MG63 (cell line): Measurements from ENCODE around the gene KRTAP10-3. TPM values are rescaled to one million over a fixed set of nuclear protein-coding genes. Genes with fewer than 3 reads are reported as not detected.

ENCODE experiments used
- DNase-seq: peaks from one replicate; pipeline ENCODE4 v3.0.0-alpha.2; 2020
- H3K27me3 ChIP-seq: fragments of 250-450 bp; sonication (Bioruptor Pico); 2 replicates; pipeline ENCODE4 v1.5.1; 2020; ENCODE audit warnings: mild to moderate bottlenecking, moderate library complexity
- H3K36me3 ChIP-seq: fragments of 250-450 bp; sonication (Bioruptor Pico); 2 replicates; pipeline ENCODE4 v1.5.1; 2020; ENCODE audit warnings: mild to moderate bottlenecking, moderate library complexity
- H3K4me3 ChIP-seq: fragments of 250-450 bp; sonication (Bioruptor Pico); 2 replicates; pipeline ENCODE4 v1.5.1; 2020; ENCODE audit warnings: mild to moderate bottlenecking, moderate library complexity
- H3K9me3 ChIP-seq: fragments of 250-450 bp; sonication (Bioruptor Pico); 2 replicates; pipeline ENCODE4 v1.5.1; 2020; ENCODE audit warnings: mild to moderate bottlenecking, moderate library complexity
- total RNA-seq: library from RNA; depleted of rRNA; stranded (reverse); fragments of >200 nt; shearing (Covaris generic); gene quantifications from 2 replicates; pipeline ENCODE4 v1.2.3, GENCODE V29; 2014; ENCODE audit warnings: low replicate concordance

KRTAP10-3 gene
- total RNA-seq, 1 experiment from 2014 or later = not detected

GRCh38 chr21:44544566-44544965 lies 14.0 kb downstream of the KRTAP10-3 start:
- Histone ChIP-seq H3K9me3 (peaks cover 33% of the 10 kb centered on the region), H3K36me3 (no peaks in the 10 kb centered on the region), H3K4me3 (no peak overlapping the region), H3K27me3 (0 out of 2 replicates have a peak, but pooled peaks cover 5% of the 10 kb centered on the region)
- no peak for DNase-seq

GRCh38 chr21:44542716-44543115 lies 15.9 kb downstream of the KRTAP10-3 start:
- H3K4me3 ChIP-seq = no peak overlapping the region
- peaks cover 31% of the 10 kb centered on the region for H3K9me3 ChIP-seq
- H3K27me3 ChIP-seq = no peaks in the 10 kb centered on the region
- no peaks in the 10 kb centered on the region for H3K36me3 ChIP-seq
- no peak for DNase-seq

GRCh38 chr21:44540741-44541288 lies 17.8 kb downstream of the KRTAP10-3 start:
- H3K36me3 ChIP-seq = no peaks in the 10 kb centered on the region
- no peak for DNase-seq
- no peak overlapping the region for H3K4me3 ChIP-seq
- H3K27me3 ChIP-seq = peaks cover 3% of the 10 kb centered on the region; the same call in 1 of the 2 replicates
- peaks cover 14% of the 10 kb centered on the region for H3K9me3 ChIP-seq

- Histone ChIP-seq H3K27me3 (peaks cover 3% of the 10 kb centered on the region; the same call in 1 of the 2 replicates), H3K36me3 (no peaks in the 10 kb centered on the region), H3K4me3 (no peak within 1 kb of the TSS), H3K9me3 (peaks cover 14% of the 10 kb centered on the region)
- no peak for DNase-seq
These were observed 18.5 kb downstream of the KRTAP10-3 start, which contains the start of gene KRTAP10-1 for GRCh38 chr21:44539991-44540666. KRTAP10-1 (minus strand) TSS chr21:44540195; CDS start chr21:44540150, 45 bp downstream.

GRCh38 chr21:44539046-44539445 lies 19.5 kb downstream of the KRTAP10-3 start:
- no peak for DNase-seq
- Histone ChIP-seq H3K4me3 (no peak overlapping the region), H3K9me3 (peaks cover 14% of the 10 kb centered on the region), H3K27me3 (peaks cover 3% of the 10 kb centered on the region; the same call in 1 of the 2 replicates), H3K36me3 (no peaks in the 10 kb centered on the region)

- Histone ChIP-seq H3K4me3 (no peak overlapping the region), H3K9me3 (peaks cover 12% of the 10 kb centered on the region), H3K27me3 (peaks cover 3% of the 10 kb centered on the region; the same call in 1 of the 2 replicates), H3K36me3 (no peaks in the 10 kb centered on the region)
- no peak for DNase-seq
These were observed 20.4 kb downstream of the KRTAP10-3 start for GRCh38 chr21:44537930-44538911.

- no peak for DNase-seq
- Histone ChIP-seq H3K36me3 (no peaks in the 10 kb centered on the region), H3K9me3 (no peaks in the 10 kb centered on the region), H3K4me3 (no peak overlapping the region), H3K27me3 (peaks cover 3% of the 10 kb centered on the region; the same call in 1 of the 2 replicates)
These were observed 22.6 kb downstream of the KRTAP10-3 start for GRCh38 chr21:44535963-44536362.

- no peak for DNase-seq
- no peaks in the 10 kb centered on the region for H3K9me3 ChIP-seq
- peaks cover 3% of the 10 kb centered on the region; the same call in 1 of the 2 replicates for H3K27me3 ChIP-seq
- H3K4me3 ChIP-seq = no peak overlapping the region
- no peaks in the 10 kb centered on the region for H3K36me3 ChIP-seq
These were observed 23.9 kb downstream of the KRTAP10-3 start for GRCh38 chr21:44534688-44535087.

- Histone ChIP-seq H3K9me3 (no peaks in the 10 kb centered on the region), H3K27me3 (peaks cover 3% of the 10 kb centered on the region; the same call in 1 of the 2 replicates), H3K4me3 (no peak overlapping the region), H3K36me3 (no peaks in the 10 kb centered on the region)
- no peak for DNase-seq
These were observed 24.5 kb downstream of the KRTAP10-3 start for GRCh38 chr21:44533891-44534627.

GRCh38 chr21:44533121-44533890 lies 25.3 kb downstream of the KRTAP10-3 start:
- H3K27me3 ChIP-seq = peaks cover 3% of the 10 kb centered on the region; the same call in 1 of the 2 replicates
- no peak for DNase-seq
- no peak overlapping the region for H3K4me3 ChIP-seq
- H3K36me3 ChIP-seq = no peaks in the 10 kb centered on the region
- no peaks in the 10 kb centered on the region for H3K9me3 ChIP-seq

- Histone ChIP-seq H3K27me3 (peaks cover 3% of the 10 kb centered on the region; the same call in 1 of the 2 replicates), H3K4me3 (no peak overlapping the region), H3K9me3 (no peaks in the 10 kb centered on the region), H3K36me3 (no peaks in the 10 kb centered on the region)
- DNase-seq = no peak
These were observed 25.9 kb downstream of the KRTAP10-3 start for GRCh38 chr21:44532712-44533111.

GRCh38 chr21:44531606-44532564 lies 26.7 kb downstream of the KRTAP10-3 start:
- Histone ChIP-seq H3K27me3 (0 out of 2 replicates have a peak, but pooled peaks cover 3% of the 10 kb centered on the region), H3K9me3 (no peaks in the 10 kb centered on the region), H3K4me3 (no peak overlapping the region), H3K36me3 (no peaks in the 10 kb centered on the region)
- no peak for DNase-seq

GRCh38 chr21:44530903-44531605 lies 27.5 kb downstream of the KRTAP10-3 start:
- no peaks in the 10 kb centered on the region for H3K27me3 ChIP-seq
- H3K4me3 ChIP-seq = no peak overlapping the region
- H3K36me3 ChIP-seq = no peaks in the 10 kb centered on the region
- no peaks in the 10 kb centered on the region for H3K9me3 ChIP-seq
- no peak for DNase-seq
